Neural crest cell (in vitro differentiated cells): ENCODE results near the gene ARHGAP22. TPM values are rescaled to one million over a fixed set of nuclear protein-coding genes. Genes with fewer than 3 reads are reported as not detected.
"Not testable (repeated sequence)": the region's sequence is repeated elsewhere in the genome, so short reads cannot be mapped to it uniquely, and the experiment has no call there.

Experiments used
- DNase-seq: peaks from one replicate; pipeline ENCODE4 v3.0.0; 2021; ENCODE audit warnings: low read depth, mixed read lengths, low spot score
- H3K27ac Mint-ChIP-seq: one replicate; pipeline ENCODE4 v1.8.0; 2021; ENCODE audit warnings: mild to moderate bottlenecking, mixed read lengths; ENCODE audit not compliant: unreplicated experiment
- H3K27me3 Mint-ChIP-seq: 2 replicates; pipeline ENCODE4 v1.8.0; 2021; ENCODE audit warnings: low read depth, mild to moderate bottlenecking, mixed read lengths
- H3K36me3 Mint-ChIP-seq: 2 replicates; pipeline ENCODE4 v1.8.0; 2021; ENCODE audit warnings: low read depth, mild to moderate bottlenecking, mixed read lengths
- H3K4me1 Mint-ChIP-seq: 2 replicates; pipeline ENCODE4 v1.8.0; 2021; ENCODE audit warnings: mixed read lengths
- H3K4me3 Mint-ChIP-seq: one replicate; pipeline ENCODE4 v1.8.0; 2021; ENCODE audit warnings: mild to moderate bottlenecking, mixed read lengths
- H3K9me3 Mint-ChIP-seq: 2 replicates; pipeline ENCODE4 v1.8.0; 2021; ENCODE audit warnings: mixed read lengths
- CTCF ChIP-seq: fragments of 200-600 bp; sonication (generic); conservative IDR thresholded peaks from 2 replicates; pipeline ENCODE4 v1.5.0; 2021; ENCODE audit warnings: antibody characterized with exemption, mild to moderate bottlenecking
- total RNA-seq: library from RNA; stranded (reverse); gene quantifications from 2 replicates; pipeline ENCODE4 v1.2.1, GENCODE V29; 2021

The ARHGAP22 gene
- total RNA-seq, 1 donor from 2014 or later, result 5.2 TPM

GRCh38 chr10:48651293-48651692, 46.4 kb upstream of the ARHGAP22 start:
- no peak for DNase-seq
- Mint-ChIP-seq H3K27me3 (peaks cover 51% of the 10 kb centered on the region), H3K9me3 (no peaks in the 10 kb centered on the region), H3K4me1 (peaks cover under 1% of the 10 kb centered on the region), H3K4me3 (no peak overlapping the region), H3K36me3 (no peaks in the 10 kb centered on the region), H3K27ac (no peak overlapping the region)
- TF ChIP-seq CTCF, result no peak

GRCh38 chr10:48649349-48649944, 44.6 kb upstream of the ARHGAP22 start:
- DNase-seq, result no peak
- Mint-ChIP-seq H3K27me3 (peaks cover 46% of the 10 kb centered on the region), H3K36me3 (no peaks in the 10 kb centered on the region), H3K4me3 (no peak overlapping the region), H3K27ac (no peak overlapping the region), H3K4me1 (no peaks in the 10 kb centered on the region), H3K9me3 (no peaks in the 10 kb centered on the region)
- TF ChIP-seq CTCF, result no peak

- H3K27ac Mint-ChIP-seq, result no peak overlapping the region
- no peaks in the 10 kb centered on the region for H3K4me1 Mint-ChIP-seq
- H3K36me3 Mint-ChIP-seq, result no peaks in the 10 kb centered on the region
- no peak overlapping the region for H3K4me3 Mint-ChIP-seq
- no peak for DNase-seq
- TF ChIP-seq CTCF, result no peak
- no peaks in the 10 kb centered on the region for H3K9me3 Mint-ChIP-seq
- H3K27me3 Mint-ChIP-seq, result peaks cover 37% of the 10 kb centered on the region
Observed at GRCh38 chr10:48648172-48648942, 43.5 kb upstream of the ARHGAP22 start.

GRCh38 chr10:48647073-48647472, 42.2 kb upstream of the ARHGAP22 start:
- peaks cover 25% of the 10 kb centered on the region for H3K27me3 Mint-ChIP-seq
- H3K4me1 Mint-ChIP-seq, H3K27ac Mint-ChIP-seq, DNase-seq, H3K9me3 Mint-ChIP-seq, H3K4me3 Mint-ChIP-seq, H3K36me3 Mint-ChIP-seq: not testable (repeated sequence)

- DNase-seq, result no peak
- peaks cover 3% of the 10 kb centered on the region for H3K36me3 Mint-ChIP-seq
- no peaks in the 10 kb centered on the region for H3K4me1 Mint-ChIP-seq
- TF ChIP-seq CTCF, result no peak
- peaks cover 10% of the 10 kb centered on the region for H3K27me3 Mint-ChIP-seq
- no peak overlapping the region for H3K4me3 Mint-ChIP-seq
- H3K9me3 Mint-ChIP-seq, result no peaks in the 10 kb centered on the region
- H3K27ac Mint-ChIP-seq, result no peak overlapping the region
Observed at GRCh38 chr10:48645600-48645999, 40.7 kb upstream of the ARHGAP22 start.

GRCh38 chr10:48641099-48641690, 36.3 kb upstream of the ARHGAP22 start:
- DNase-seq, H3K27ac Mint-ChIP-seq, H3K4me1 Mint-ChIP-seq, H3K4me3 Mint-ChIP-seq, H3K9me3 Mint-ChIP-seq, H3K36me3 Mint-ChIP-seq, H3K27me3 Mint-ChIP-seq: not testable (repeated sequence)
